Astrocyte (in vitro differentiated cells and primary cell): ENCODE measurements around the gene PDIA2.
"Not testable (repeated sequence)": the region's sequence is repeated elsewhere in the genome, so short reads cannot be mapped to it uniquely, and the experiment has no call there.

Source experiments
- CTCF ChIP-seq: IDR thresholded peaks from 2 replicates; pipeline ENCODE4 v1.5.1; 2011; ENCODE audit warnings: low read depth, mild to moderate bottlenecking, inconsistent platforms, low read length, moderate library complexity; ENCODE audit not compliant: insufficient read depth
- EZH2 ChIP-seq: IDR thresholded peaks from 2 replicates; pipeline ENCODE4 v1.6.1; 2012; ENCODE audit warnings: mild to moderate bottlenecking, low read length, inconsistent platforms; ENCODE audit not compliant: insufficient read depth

- TF ChIP-seq CTCF, EZH2: not testable (repeated sequence)
Observed at GRCh38 chr16:258091-258490, 24.9 kb upstream of the PDIA2 start.
